Fibroblast of mammary gland (primary cell): ENCODE results near the gene CYP2E1.
"Not testable (repeated sequence)": the region's sequence is repeated elsewhere in the genome, so short reads cannot be mapped to it uniquely, and the experiment has no call there.

Source experiments
- DNase-seq: peaks from one replicate; pipeline ENCODE4 v3.0.0-alpha.2; 2010; ENCODE audit warnings: low read depth
- H3K4me3 ChIP-seq: 2 replicates; pipeline ENCODE4 v1.5.1; 2011; ENCODE audit warnings: low read depth, mild to moderate bottlenecking, low read length, moderate library complexity; ENCODE audit not compliant: control insufficient read depth
- CTCF ChIP-seq: conservative IDR thresholded peaks from 2 replicates; pipeline ENCODE4 v1.5.1; 2011; ENCODE audit warnings: low read depth, low read length, inconsistent platforms; ENCODE audit not compliant: control insufficient read depth, insufficient read depth

The CYP2E1 gene

GRCh38 chr10:133489816-133490588, 37.2 kb upstream of the CYP2E1 start:
- TF ChIP-seq CTCF, result no peak
- H3K4me3 ChIP-seq, result no peak overlapping the region
- DNase-seq, result no peak

GRCh38 chr10:133493562-133493961, 33.6 kb upstream of the CYP2E1 start:
- not testable (repeated sequence) for H3K4me3 ChIP-seq, DNase-seq

GRCh38 chr10:133497363-133497762, 29.8 kb upstream of the CYP2E1 start:
- peak; percentile 32 for TF ChIP-seq CTCF

GRCh38 chr10:133499176-133499575, 28.0 kb upstream of the CYP2E1 start:
- not testable (repeated sequence) for H3K4me3 ChIP-seq, DNase-seq

More at GRCh38 chr10:133497363-133497762, 29.8 kb upstream of the CYP2E1 start:
- H3K4me3 ChIP-seq, result not testable (repeated sequence)
- peak; percentile 28 for DNase-seq

GRCh38 chr10:133500897-133501296, 26.3 kb upstream of the CYP2E1 start:
- not testable (repeated sequence) for H3K4me3 ChIP-seq, DNase-seq

GRCh38 chr10:133509700-133510099, 17.5 kb upstream of the CYP2E1 start:
- TF ChIP-seq CTCF, result no peak

GRCh38 chr10:133511408-133511807, 15.8 kb upstream of the CYP2E1 start:
- DNase-seq, result no peak
- H3K4me3 ChIP-seq, result no peak overlapping the region
- no peak for TF ChIP-seq CTCF

More at GRCh38 chr10:133509700-133510099, 17.5 kb upstream of the CYP2E1 start:
- DNase-seq, result no peak
- H3K4me3 ChIP-seq, result no peak overlapping the region

GRCh38 chr10:133511907-133512528, 15.1 kb upstream of the CYP2E1 start:
- no peak for TF ChIP-seq CTCF
- DNase-seq, result no peak
- no peak overlapping the region for H3K4me3 ChIP-seq
